GM12878 (cell line): ENCODE data around the gene MTMR10. TPM values are rescaled to one million over a fixed set of nuclear protein-coding genes. Genes with fewer than 3 reads are reported as not detected.

Source experiments
- ATAC-seq: fragments of 200-7000 bp; cut with Tn5 transposase; 3 replicates; pipeline ENCODE4 v1.9.1; 2020; ENCODE audit warnings: mild to moderate bottlenecking, moderate library complexity
- BruUV-seq: library from RNA; stranded (reverse); fragments of 400-500 nt; replicated peaks from 2 replicates; lab custom pipeline; 2021; lab: Mats Ljungman, UMichigan
- CTCF ChIA-PET: fragments of 300-600 bp; sonication (Branson Sonifier 250); formaldehyde crosslinking; extraction: SDS; loops from one replicate; lab custom pipeline; 2021; ENCODE audit warnings: inconsistent platforms; lab: Yijun Ruan, JAX
- POLR2A ChIA-PET: fragments of 350-600 bp; formaldehyde crosslinking; extraction: SDS; loops from one replicate; lab custom pipeline; 2021; ENCODE audit warnings: inconsistent platforms; lab: Charles Lee
- RAD21 ChIA-PET: fragments of 300-600 bp; sonication (Branson Sonifier 250); formaldehyde crosslinking; loops from one replicate; lab custom pipeline; 2023; ENCODE audit warnings: antibody characterized with exemption; ENCODE audit not compliant: unreplicated experiment; lab: Charles Lee
- SMC1A ChIA-PET: fragments of 300-600 bp; sonication (Branson Sonifier 250); formaldehyde crosslinking; loops from one replicate; lab custom pipeline; 2023; ENCODE audit not compliant: unreplicated experiment, uncharacterized antibody; lab: Charles Lee
- DNase-seq: peaks from one replicate; pipeline ENCODE4 v3.0.0-alpha.2; 2011; ENCODE audit warnings: low read depth, low spot score
- FAIRE-seq: peaks from 3 replicates; lab custom pipeline; 2011; peaks lifted over from hg19 to GRCh38; lab: Jason Lieb, UNC
- H2AFZ ChIP-seq: 2 replicates; pipeline ENCODE4 v1.6.0; 2011; ENCODE audit warnings: low read depth, low read length, control low read depth; ENCODE audit not compliant: control insufficient read depth
- H3K27ac ChIP-seq: 2 replicates; pipeline ENCODE4 v1.5.1; 2011; ENCODE audit warnings: control low read depth; ENCODE audit not compliant: control insufficient read depth, insufficient read depth
- H3K27me3 ChIP-seq, 2 experiments: replicated peaks in 1 of 2; 2 replicates each; pipeline versions ENCODE4 v1.6.0 to v1.6.1; 2011; ENCODE audit warnings: low read length in 1 of 2; ENCODE audit not compliant: control insufficient read depth in 2 of 2, insufficient read depth in 2 of 2
- H3K36me3 ChIP-seq, 2 experiments: 2 replicates each; pipeline ENCODE4 v1.5.1; 2011; ENCODE audit warnings: low read length in 1 of 2; ENCODE audit not compliant: control insufficient read depth in 2 of 2, insufficient read depth in 2 of 2
- H3K4me1 ChIP-seq: 2 replicates; pipeline ENCODE4 v1.6.1; 2011; ENCODE audit warnings: mild to moderate bottlenecking, low read length, moderate library complexity, mixed read lengths; ENCODE audit not compliant: control insufficient read depth, insufficient read depth
- H3K4me2 ChIP-seq: 2 replicates; pipeline ENCODE4 v1.6.0; 2011; ENCODE audit warnings: control low read depth; ENCODE audit not compliant: control insufficient read depth, insufficient read depth
- H3K4me3 ChIP-seq: fragments of 200-600 bp; sonication (generic); 2 replicates; pipeline ENCODE4 v1.5.1; 2016
- H3K79me2 ChIP-seq: 2 replicates; pipeline ENCODE4 v1.6.0; 2011; ENCODE audit warnings: low read length; ENCODE audit not compliant: control insufficient read depth, insufficient read depth
- H3K9ac ChIP-seq: 2 replicates; pipeline ENCODE4 v1.8.0; 2011; ENCODE audit warnings: low read length, control low read depth, mixed read lengths; ENCODE audit not compliant: control insufficient read depth, insufficient read depth
- H3K9me3 ChIP-seq: replicated peaks from 3 replicates; pipeline ENCODE4 v1.5.1; 2011; ENCODE audit warnings: mild to moderate bottlenecking, low read length; ENCODE audit not compliant: control insufficient read depth, insufficient read depth
- H4K20me1 ChIP-seq: 2 replicates; pipeline ENCODE4 v1.6.0; 2011; ENCODE audit not compliant: control insufficient read depth, insufficient read depth
- ATF7 ChIP-seq: fragments of 450-650 bp; IDR thresholded peaks from 2 replicates; pipeline ENCODE4 v1.6.1; 2016; ENCODE audit warnings: low read depth, mild to moderate bottlenecking
- E2F8 ChIP-seq: fragments of 450-650 bp; IDR thresholded peaks from 2 replicates; pipeline ENCODE4 v1.6.1; 2018; ENCODE audit warnings: mild to moderate bottlenecking, low read depth, moderate library complexity; ENCODE audit not compliant: partially characterized antibody
- ELK1 ChIP-seq: IDR thresholded peaks from 2 replicates; pipeline ENCODE4 v1.6.1; 2012; ENCODE audit warnings: low read depth, low read length, improper control_type of control experiment
- FOS ChIP-seq: IDR thresholded peaks from 3 replicates; pipeline ENCODE4 v1.6.1; 2011; ENCODE audit warnings: borderline replicate concordance; ENCODE audit not compliant: insufficient read length; ENCODE audit errors: extremely low read depth
- HDAC6 ChIP-seq: fragments of 200-600 bp; sonication (generic); IDR thresholded peaks from one replicate; pipeline ENCODE4 v1.8.0; 2017; ENCODE audit warnings: antibody characterized with exemption; ENCODE audit not compliant: unreplicated experiment
- IKZF1 ChIP-seq: fragments of 450-650 bp; conservative IDR thresholded peaks from 2 replicates; pipeline ENCODE4 v1.6.1; 2017; ENCODE audit warnings: antibody characterized with exemption, mild to moderate bottlenecking
- IRF5 ChIP-seq: fragments of 450-650 bp; IDR thresholded peaks from 2 replicates; pipeline ENCODE4 v1.6.1; 2017; ENCODE audit warnings: borderline replicate concordance
- MAX ChIP-seq: IDR thresholded peaks from 2 replicates; pipeline ENCODE4 v1.6.1; 2012; ENCODE audit warnings: low read depth, low read length, improper control_type of control experiment
- MEF2A ChIP-seq: IDR thresholded peaks from 2 replicates; pipeline ENCODE4 v1.6.1; 2011; ENCODE audit warnings: low read depth, mild to moderate bottlenecking, low read length, moderate library complexity; ENCODE audit not compliant: insufficient read depth
- PML ChIP-seq: IDR thresholded peaks from 2 replicates; pipeline ENCODE4 v1.6.1; 2012; ENCODE audit warnings: low read length, inconsistent platforms
- RCOR1 ChIP-seq: conservative IDR thresholded peaks from 2 replicates; pipeline ENCODE4 v1.6.1; 2012; ENCODE audit warnings: low read depth, low read length, improper control_type of control experiment
- SMC3 ChIP-seq: IDR thresholded peaks from 2 replicates; pipeline ENCODE4 v1.6.1; 2011; ENCODE audit warnings: low read length, improper control_type of control experiment, borderline replicate concordance
- TCF7 ChIP-seq: IDR thresholded peaks from 2 replicates; pipeline ENCODE4 v1.6.1; 2014; ENCODE audit warnings: antibody characterized with exemption, borderline replicate concordance
- ZNF622 ChIP-seq: fragments of 450-650 bp; IDR thresholded peaks from 2 replicates; pipeline ENCODE4 v1.6.1; 2017; ENCODE audit warnings: mild to moderate bottlenecking, inconsistent platforms
- WGBS: methylation state at CpG from one replicate; pipeline ENCODE4 v1.1.6; 2016; ENCODE audit warnings: low lambda C conversion rate; ENCODE audit not compliant: insufficient replicate concordance, insufficient coverage; ENCODE audit errors: missing lambda C conversion rate; 5-methylcytosine and 5-hydroxymethylcytosine counted together
- in situ Hi-C: fragments of 300-500 bp; cut with MboI; formaldehyde crosslinking; loops from 9 replicates; pipeline ENCODE4 v1.14.3; 2018; ENCODE audit warnings: mixed read lengths
- intact Hi-C: fragments of 100-400 bp; cut with micrococcal nuclease; formaldehyde crosslinking; loops from one replicate; pipeline ENCODE4 v1.14.2; 2022; ENCODE audit not compliant: unreplicated experiment
- polyA plus RNA-seq, 11 experiments: library from polyadenylated mRNA; depleted of rRNA in 4 of 11; unstranded in 6 of 11; stranded (reverse) in 5 of 11; fragments of >200 nt; fragmentation: Nextera tagmentation in 4 of 11; fragmentation: Illumina TruSeq in 1 of 11; extraction: Ambion mirVana in 4 of 11; extraction: Trizol in 1 of 11; gene quantifications; 1 replicate in 1 of 11; 2 replicates in 10 of 11; pipeline versions ENCODE4 v1.2.1 to v1.2.3, GENCODE V29; 2011 to 2016; ENCODE audit warnings: inconsistent platforms in 2 of 11, missing spikeins in 2 of 11, low read depth in 1 of 11
- total RNA-seq, 4 experiments: library from RNA; depleted of rRNA in 3 of 4; stranded (reverse); fragments of >200 nt in 3 of 4; fragmentation: Illumina TruSeq in 1 of 4; extraction: Trizol in 1 of 4; gene quantifications; 2 replicates each; pipeline versions ENCODE4 v1.2.1 to v1.2.3, GENCODE V29; 2013 to 2021

The MTMR10 gene
- total and polyA plus RNA-seq, 10 of the 15 experiments (the other 5 are each of a cell fraction or from before 2014, with no cell fraction given) = 1.9 to 13.6 (median 8.9) TPM

- no peak overlapping the region for H3K4me2 ChIP-seq
- no peak for DNase-seq
- CTCF ChIA-PET = no interaction called here
- no peaks in the 10 kb centered on the region for H3K9me3 ChIP-seq
- peaks cover 19% of the 10 kb centered on the region for H3K4me1 ChIP-seq
- 75% methylated on average over 9 of the region's 9 CpGs for WGBS
- H4K20me1 ChIP-seq = no peaks in the 10 kb centered on the region; the same call in 1 of the 2 replicates
- SMC1A ChIA-PET = interaction anchor here (0.5 kb wide), 1 partner anchor 126 kb away, joined by 3 read pairs; no protein-coding TSS in a partner anchor
- no peaks in the 10 kb centered on the region for H3K79me2 ChIP-seq
- H3K27ac ChIP-seq = no peak overlapping the region
- ATAC-seq = no peak
- in situ Hi-C loops = no loop called here
- BruUV-seq = no TSS peak
- H2AFZ ChIP-seq = no peak overlapping the region
- H3K4me3 ChIP-seq = no peak overlapping the region
- intact Hi-C loops = loop anchor here (5.0 kb wide), 1 partner anchor 50 kb away; no protein-coding TSS in a partner anchor
- no peak overlapping the region for H3K9ac ChIP-seq
- H3K27me3 ChIP-seq = no peaks in the 10 kb centered on the region
- TF ChIP-seq FOS = no peak
- no peak for TF ChIP-seq IKZF1
- TF ChIP-seq HDAC6 = no peak
- TF ChIP-seq MAX = no peak
- TF ChIP-seq ATF7 = no peak
- no peak for TF ChIP-seq ZNF622
- TF ChIP-seq PML = no peak
- TF ChIP-seq SMC3 = no peak
- TF ChIP-seq RCOR1 = no peak
- no peak for TF ChIP-seq TCF7
- TF ChIP-seq IRF5 = no peak
- no peak for TF ChIP-seq ELK1
- no peak for TF ChIP-seq E2F8
- TF ChIP-seq MEF2A = no peak
- POLR2A ChIA-PET = no interaction called here
- RAD21 ChIA-PET = no interaction called here
- FAIRE-seq = no peak
- H3K36me3 ChIP-seq = peaks cover 13 to 32% of the 10 kb centered on the region in 2 experiments
Observed at GRCh38 chr15:30921781-30922479, 69.5 kb downstream of the MTMR10 start.
